Neural progenitor cell (in vitro differentiated cells): Measurements from ENCODE around the gene ING1. TPM values are rescaled to one million over a fixed set of nuclear protein-coding genes. Genes with fewer than 3 reads are reported as not detected.

ENCODE experiments used
- DNase-seq: peaks from one replicate; pipeline ENCODE4 v3.0.0-alpha.2; 2016; ENCODE audit warnings: low spot score
- H2AFZ ChIP-seq: fragments of 200-600 bp; sonication (generic); replicated peaks from 2 replicates; pipeline ENCODE4 v1.6.1; 2016; ENCODE audit warnings: antibody characterized with exemption
- H3F3A ChIP-seq: fragments of 200-600 bp; sonication (generic); 2 replicates; pipeline ENCODE4 v1.6.1; 2016; ENCODE audit warnings: antibody characterized with exemption, low read depth
- H3K27ac ChIP-seq: fragments of 200-600 bp; sonication (generic); 2 replicates; pipeline ENCODE4 v1.5.1; 2016; ENCODE audit warnings: mild to moderate bottlenecking
- H3K27me3 ChIP-seq: fragments of 200-600 bp; sonication (generic); 2 replicates; pipeline ENCODE4 v1.6.1; 2016; ENCODE audit warnings: mild to moderate bottlenecking, moderate library complexity
- H3K36me3 ChIP-seq: fragments of 200-600 bp; sonication (generic); 2 replicates; pipeline ENCODE4 v1.5.1; 2016
- H3K4me1 ChIP-seq: fragments of 200-600 bp; sonication (generic); 2 replicates; pipeline ENCODE4 v1.6.1; 2016; ENCODE audit warnings: mixed run types
- H3K4me2 ChIP-seq: fragments of 200-600 bp; sonication (generic); 2 replicates; pipeline ENCODE4 v1.6.1; 2016
- H3K4me3 ChIP-seq: fragments of 200-600 bp; sonication (generic); 2 replicates; pipeline ENCODE4 v1.5.1; 2016
- H3K79me2 ChIP-seq: fragments of 200-600 bp; sonication (generic); 2 replicates; pipeline ENCODE4 v1.6.1; 2016; ENCODE audit warnings: low read depth
- H3K9ac ChIP-seq: fragments of 200-600 bp; sonication (generic); 2 replicates; pipeline ENCODE4 v1.6.1; 2016
- H3K9me3 ChIP-seq: fragments of 200-600 bp; sonication (generic); 2 replicates; pipeline ENCODE4 v1.5.1; 2016; ENCODE audit warnings: low read depth
- H4K20me1 ChIP-seq: fragments of 200-600 bp; sonication (generic); 2 replicates; pipeline ENCODE4 v1.6.1; 2016; ENCODE audit warnings: low read depth
- H3K27ac Mint-ChIP-seq: 3 replicates; pipeline ENCODE4 v1.8.0; 2021; ENCODE audit warnings: mixed read lengths
- H3K27me3 Mint-ChIP-seq: 2 replicates; pipeline ENCODE4 v1.8.0; 2022; ENCODE audit warnings: low read depth, mild to moderate bottlenecking, inconsistent platforms, moderate library complexity, mixed read lengths; ENCODE audit not compliant: insufficient read depth
- H3K36me3 Mint-ChIP-seq: 3 replicates; pipeline ENCODE4 v1.8.0; 2021; ENCODE audit warnings: mixed read lengths
- H3K4me1 Mint-ChIP-seq: 3 replicates; pipeline ENCODE4 v1.8.0; 2021; ENCODE audit warnings: mixed read lengths
- H3K4me3 Mint-ChIP-seq: 3 replicates; pipeline ENCODE4 v1.8.0; 2021; ENCODE audit warnings: mild to moderate bottlenecking, moderate library complexity, mixed read lengths
- H3K9me3 Mint-ChIP-seq: 3 replicates; pipeline ENCODE4 v1.8.0; 2020; ENCODE audit warnings: mixed read lengths
- CTCF ChIP-seq: fragments of 200-600 bp; sonication (generic); IDR thresholded peaks from 2 replicates; pipeline ENCODE4 v1.5.1; 2017; ENCODE audit warnings: antibody characterized with exemption, mild to moderate bottlenecking
- EZH2 ChIP-seq: fragments of 200-600 bp; sonication (generic); IDR thresholded peaks from 2 replicates; pipeline ENCODE4 v1.6.1; 2017; ENCODE audit warnings: antibody characterized with exemption, mild to moderate bottlenecking, moderate library complexity
- EZH2phosphoT487 ChIP-seq: fragments of 200-600 bp; sonication (generic); IDR thresholded peaks from 2 replicates; pipeline ENCODE4 v1.6.1; 2017; ENCODE audit warnings: antibody characterized with exemption
- total RNA-seq: library from RNA; depleted of rRNA; stranded (reverse); fragments of >200 nt; gene quantifications from 2 replicates; pipeline ENCODE4 v1.2.3, GENCODE V29; 2015; ENCODE audit warnings: low replicate concordance

The ING1 gene
- 14.7 and 24.3 TPM in 2 replicates for total RNA-seq

- peaks cover 20% of the 10 kb centered on the region for H3K4me1 ChIP-seq
- Mint-ChIP-seq H3K27me3 (peaks cover 16% of the 10 kb centered on the region), H3K4me1 (peaks cover 22% of the 10 kb centered on the region), H3K27ac (peak within 1 kb of the TSS; percentile 98), H3K36me3 (peaks cover 4% of the 10 kb centered on the region), H3K4me3 (peak within 1 kb of the TSS; percentile 100), H3K9me3 (peaks cover 3% of the 10 kb centered on the region)
- TF ChIP-seq EZH2 (no peak), EZH2phosphoT487 (no peak), CTCF (no peak)
- peak within 1 kb of the TSS; percentile 93 for H3K9ac ChIP-seq
- H2AFZ ChIP-seq: no peak within 1 kb of the TSS
- peak within 1 kb of the TSS; percentile 98 for H3K27ac ChIP-seq
- H3F3A ChIP-seq: peaks cover 39% of the 10 kb centered on the region
- H3K9me3 ChIP-seq: no peaks in the 10 kb centered on the region
- no peak for DNase-seq
- no peaks in the 10 kb centered on the region for H3K36me3 ChIP-seq
- no peaks in the 10 kb centered on the region for H3K27me3 ChIP-seq
- H4K20me1 ChIP-seq: peaks cover 33% of the 10 kb centered on the region
- peaks cover 52% of the 10 kb centered on the region for H3K79me2 ChIP-seq
- peak within 1 kb of the TSS; percentile 85 for H3K4me2 ChIP-seq
- peak within 1 kb of the TSS; percentile 96 for H3K4me3 ChIP-seq
Observed at GRCh38 chr13:110713642-110713952, at the start of gene ING1. ING1 (plus strand) TSS chr13:110713700; CDS start chr13:110714150, 450 bp downstream.

- Histone ChIP-seq H3K79me2 (no peaks in the 10 kb centered on the region), H3K36me3 (peaks cover 27% of the 10 kb centered on the region), H3K27me3 (no peaks in the 10 kb centered on the region), H2AFZ (no peak overlapping the region), H3K9me3 (peaks cover 8% of the 10 kb centered on the region), H3K4me3 (no peak overlapping the region), H4K20me1 (no peaks in the 10 kb centered on the region), H3K9ac (no peak overlapping the region), H3F3A (no peaks in the 10 kb centered on the region), H3K27ac (no peak overlapping the region), H3K4me2 (no peak overlapping the region), H3K4me1 (no peaks in the 10 kb centered on the region)
- Mint-ChIP-seq H3K36me3 (peaks cover 73% of the 10 kb centered on the region), H3K27ac (no peak overlapping the region), H3K4me1 (no peaks in the 10 kb centered on the region), H3K4me3 (no peak overlapping the region), H3K27me3 (peaks cover 2% of the 10 kb centered on the region), H3K9me3 (peaks cover 29% of the 10 kb centered on the region)
- no peak for DNase-seq
- TF ChIP-seq EZH2 (no peak), CTCF (no peak), EZH2phosphoT487 (no peak)
Observed at GRCh38 chr13:110664041-110664440, 49.5 kb upstream of the ING1 start.

GRCh38 chr13:110664673-110665072 is 48.8 kb upstream of the ING1 start:
- DNase-seq: no peak
- H3K27ac Mint-ChIP-seq: peak overlapping the region; percentile 50
- peaks cover 24% of the 10 kb centered on the region for H3K36me3 ChIP-seq
- H3K9me3 ChIP-seq: peaks cover 8% of the 10 kb centered on the region
- no peak for TF ChIP-seq EZH2phosphoT487
- TF ChIP-seq EZH2: no peak
- TF ChIP-seq CTCF: no peak
- no peak overlapping the region for H3K27ac ChIP-seq
- H3K9me3 Mint-ChIP-seq: peaks cover 28% of the 10 kb centered on the region
- no peaks in the 10 kb centered on the region for H3K27me3 ChIP-seq
- H2AFZ ChIP-seq: no peak overlapping the region
- no peaks in the 10 kb centered on the region for H4K20me1 ChIP-seq
- no peaks in the 10 kb centered on the region for H3F3A ChIP-seq
- no peak overlapping the region for H3K9ac ChIP-seq
- no peak overlapping the region for H3K4me3 Mint-ChIP-seq
- H3K36me3 Mint-ChIP-seq: peaks cover 71% of the 10 kb centered on the region
- H3K4me1 ChIP-seq: no peaks in the 10 kb centered on the region
- H3K4me1 Mint-ChIP-seq: no peaks in the 10 kb centered on the region
- no peaks in the 10 kb centered on the region for H3K79me2 ChIP-seq
- H3K4me3 ChIP-seq: no peak overlapping the region
- peaks cover 2% of the 10 kb centered on the region for H3K27me3 Mint-ChIP-seq
- H3K4me2 ChIP-seq: no peak overlapping the region
